ENCODE results near the gene TSSC4. TPM values are rescaled to one million over a fixed set of nuclear protein-coding genes. Genes with fewer than 3 reads are reported as not detected.

TSSC4 gene
- total RNA-seq, 1 experiment from 2014 or later, result 47.1 TPM

DNA sequence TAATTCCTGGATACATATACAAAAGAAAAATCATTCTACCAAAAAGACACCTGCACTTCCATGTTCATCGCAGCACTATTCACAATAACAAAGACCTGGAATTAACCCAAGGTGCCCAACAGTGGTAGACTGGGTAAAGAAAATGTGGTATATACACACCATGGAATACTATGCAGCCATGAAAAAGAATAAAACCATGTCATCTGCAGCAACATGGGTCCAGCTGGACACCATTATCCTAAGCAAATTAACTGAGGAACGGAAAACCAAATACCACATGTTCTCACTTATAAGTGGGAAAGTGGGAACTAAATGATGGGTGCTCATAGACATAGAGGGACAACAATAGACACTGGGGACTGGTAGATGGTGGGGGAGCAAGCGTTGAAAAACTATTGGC is 39.3 kb downstream of the TSSC4 start:
- no peaks in the 10 kb centered on the region for H3K36me3 ChIP-seq (ENCODE audit: control insufficient read depth in 1 of 2, insufficient read depth in 2 of 2, low read length in 2 of 2)
- ChIA-PET CTCF (no interaction called here), RAD21 (ENCODE audit: low non-redundant PET in 1 of 2, low total read pairs in 2 of 2, uncharacterized antibody in 2 of 2, unreplicated experiment in 2 of 2) (no interaction called here), POLR2A (no interaction called here)
- no TSS peak for BruUV-seq (replicated peaks)
- no peaks in the 10 kb centered on the region for H3K9me2 ChIP-seq (ENCODE audit: insufficient read depth)
- no peaks in the 10 kb centered on the region for H4K20me1 ChIP-seq (ENCODE audit: insufficient read depth)
- no peaks in the 10 kb centered on the region for H3K79me2 ChIP-seq (ENCODE audit: insufficient read depth, low read length)
- DNase-seq (ENCODE audit: low read depth, low spot score), result no peak
- TF ChIP-seq SRF (IDR thresholded peaks at IDR 0.05; ENCODE audit: low read depth), result no peak
- TF ChIP-seq, protein P1, sequence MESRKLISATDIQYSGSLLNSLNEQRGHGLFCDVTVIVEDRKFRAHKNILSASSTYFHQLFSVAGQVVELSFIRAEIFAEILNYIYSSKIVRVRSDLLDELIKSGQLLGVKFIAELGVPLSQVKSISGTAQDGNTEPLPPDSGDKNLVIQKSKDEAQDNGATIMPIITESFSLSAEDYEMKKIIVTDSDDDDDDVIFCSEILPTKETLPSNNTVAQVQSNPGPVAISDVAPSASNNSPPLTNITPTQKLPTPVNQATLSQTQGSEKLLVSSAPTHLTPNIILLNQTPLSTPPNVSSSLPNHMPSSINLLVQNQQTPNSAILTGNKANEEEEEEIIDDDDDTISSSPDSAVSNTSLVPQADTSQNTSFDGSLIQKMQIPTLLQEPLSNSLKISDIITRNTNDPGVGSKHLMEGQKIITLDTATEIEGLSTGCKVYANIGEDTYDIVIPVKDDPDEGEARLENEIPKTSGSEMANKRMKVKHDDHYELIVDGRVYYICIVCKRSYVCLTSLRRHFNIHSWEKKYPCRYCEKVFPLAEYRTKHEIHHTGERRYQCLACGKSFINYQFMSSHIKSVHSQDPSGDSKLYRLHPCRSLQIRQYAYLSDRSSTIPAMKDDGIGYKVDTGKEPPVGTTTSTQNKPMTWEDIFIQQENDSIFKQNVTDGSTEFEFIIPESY (IDR thresholded peaks at IDR 0.05; ENCODE audit: extremely low read depth, insufficient replicate concordance, low read length), result no peak
- TF ChIP-seq EZH2 (IDR thresholded peaks at IDR 0.05), result no peak
- TF ChIP-seq CEBPB (IDR thresholded peaks at IDR 0.05; ENCODE audit: low read depth), result no peak
- TF ChIP-seq, protein P2, sequence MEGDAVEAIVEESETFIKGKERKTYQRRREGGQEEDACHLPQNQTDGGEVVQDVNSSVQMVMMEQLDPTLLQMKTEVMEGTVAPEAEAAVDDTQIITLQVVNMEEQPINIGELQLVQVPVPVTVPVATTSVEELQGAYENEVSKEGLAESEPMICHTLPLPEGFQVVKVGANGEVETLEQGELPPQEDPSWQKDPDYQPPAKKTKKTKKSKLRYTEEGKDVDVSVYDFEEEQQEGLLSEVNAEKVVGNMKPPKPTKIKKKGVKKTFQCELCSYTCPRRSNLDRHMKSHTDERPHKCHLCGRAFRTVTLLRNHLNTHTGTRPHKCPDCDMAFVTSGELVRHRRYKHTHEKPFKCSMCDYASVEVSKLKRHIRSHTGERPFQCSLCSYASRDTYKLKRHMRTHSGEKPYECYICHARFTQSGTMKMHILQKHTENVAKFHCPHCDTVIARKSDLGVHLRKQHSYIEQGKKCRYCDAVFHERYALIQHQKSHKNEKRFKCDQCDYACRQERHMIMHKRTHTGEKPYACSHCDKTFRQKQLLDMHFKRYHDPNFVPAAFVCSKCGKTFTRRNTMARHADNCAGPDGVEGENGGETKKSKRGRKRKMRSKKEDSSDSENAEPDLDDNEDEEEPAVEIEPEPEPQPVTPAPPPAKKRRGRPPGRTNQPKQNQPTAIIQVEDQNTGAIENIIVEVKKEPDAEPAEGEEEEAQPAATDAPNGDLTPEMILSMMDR (IDR thresholded peaks at IDR 0.05 in 2 of 3, conservative IDR thresholded peaks at IDR 0.05 in 1 of 3; ENCODE audit: borderline replicate concordance in 1 of 3, insufficient read depth in 1 of 3, low read depth in 2 of 3, low read length in 2 of 3), result no peak
- no peak for TF ChIP-seq EZH2phosphoT487 (IDR thresholded peaks at IDR 0.05; ENCODE audit: borderline replicate concordance)
- no peak for TF ChIP-seq ZNF274 (IDR thresholded peaks at IDR 0.05; ENCODE audit: low read depth, low read length)
- no peak for TF ChIP-seq TCF7L2 (IDR thresholded peaks at IDR 0.05; ENCODE audit: borderline replicate concordance, extremely low read depth, insufficient read depth, insufficient read length)
- no peak for TF ChIP-seq ZFX (IDR thresholded peaks at IDR 0.05)
- no peak for TF ChIP-seq JUND (IDR thresholded peaks at IDR 0.05)
- TF ChIP-seq CBX3 (IDR thresholded peaks at IDR 0.05; ENCODE audit: low read depth), result no peak
- TF ChIP-seq RAD21 (IDR thresholded peaks at IDR 0.05; ENCODE audit: low read depth), result no peak
- TF ChIP-seq YY1 (IDR thresholded peaks at IDR 0.05; ENCODE audit: extremely low read depth, insufficient replicate concordance, low read depth, low read length), result no peak
- TF ChIP-seq SIN3A (IDR thresholded peaks at IDR 0.05; ENCODE audit: low read depth), result no peak
- TF ChIP-seq ELF1 (IDR thresholded peaks at IDR 0.05; ENCODE audit: borderline replicate concordance, low read depth), result no peak
- no peak for TF ChIP-seq SP1 (IDR thresholded peaks at IDR 0.05; ENCODE audit: low read depth)
- no peak for TF ChIP-seq POLR2A (IDR thresholded peaks at IDR 0.05; ENCODE audit: borderline replicate concordance, extremely low read depth, insufficient read depth, insufficient read length)
- TF ChIP-seq, protein P3, sequence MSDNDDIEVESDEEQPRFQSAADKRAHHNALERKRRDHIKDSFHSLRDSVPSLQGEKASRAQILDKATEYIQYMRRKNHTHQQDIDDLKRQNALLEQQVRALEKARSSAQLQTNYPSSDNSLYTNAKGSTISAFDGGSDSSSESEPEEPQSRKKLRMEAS (IDR thresholded peaks at IDR 0.05), result no peak
- H3K9me3 ChIP-seq (ENCODE audit: control insufficient read depth in 1 of 2, insufficient read depth in 1 of 2, low read depth in 1 of 2, low read length in 2 of 2), result no peaks in the 10 kb centered on the region
- peaks cover 3 to 10% of the 10 kb centered on the region in 2 experiments; a peak in 3 of 4 replicates for H3K4me1 ChIP-seq (ENCODE audit: control insufficient read depth in 1 of 2, insufficient read depth in 2 of 2, low read length in 2 of 2)
- no peak overlapping the region for H3K27ac ChIP-seq (ENCODE audit: low read depth, low read length)
- intact Hi-C loops (cut with micrococcal nuclease), result no loop called here
- ATAC-seq, result no peak
- no peak overlapping the region for H3K4me3 ChIP-seq (replicated peaks in 1 of 2; ENCODE audit: low read depth in 1 of 2, low read length in 2 of 2)
- no peak overlapping the region for H2AFZ ChIP-seq (ENCODE audit: low read depth, low read length, poor library complexity, severe bottlenecking)
- no peak overlapping the region for H3K4me2 ChIP-seq (ENCODE audit: low read length)
- H3K9ac ChIP-seq (ENCODE audit: low read length), result no peak overlapping the region
- peaks cover 24% of the 10 kb centered on the region; the same call in 1 of the 2 replicates for H3K27me3 ChIP-seq (ENCODE audit: insufficient read depth, low read length)

Measured in HCT116 (cell line).